HG03095 (cell line): ENCODE results near the gene SRC.

Experiments used
- ATAC-seq: cut with Tn5 transposase; IDR thresholded peaks from one replicate; pipeline ENCODE4 v1.9.1; 2021; ENCODE audit warnings: moderate library complexity; ENCODE audit not compliant: unreplicated experiment

The SRC gene

GRCh38 chr20:37380864-37381579 is 35.1 kb downstream of the SRC start:
- ATAC-seq = no peak

DNA sequence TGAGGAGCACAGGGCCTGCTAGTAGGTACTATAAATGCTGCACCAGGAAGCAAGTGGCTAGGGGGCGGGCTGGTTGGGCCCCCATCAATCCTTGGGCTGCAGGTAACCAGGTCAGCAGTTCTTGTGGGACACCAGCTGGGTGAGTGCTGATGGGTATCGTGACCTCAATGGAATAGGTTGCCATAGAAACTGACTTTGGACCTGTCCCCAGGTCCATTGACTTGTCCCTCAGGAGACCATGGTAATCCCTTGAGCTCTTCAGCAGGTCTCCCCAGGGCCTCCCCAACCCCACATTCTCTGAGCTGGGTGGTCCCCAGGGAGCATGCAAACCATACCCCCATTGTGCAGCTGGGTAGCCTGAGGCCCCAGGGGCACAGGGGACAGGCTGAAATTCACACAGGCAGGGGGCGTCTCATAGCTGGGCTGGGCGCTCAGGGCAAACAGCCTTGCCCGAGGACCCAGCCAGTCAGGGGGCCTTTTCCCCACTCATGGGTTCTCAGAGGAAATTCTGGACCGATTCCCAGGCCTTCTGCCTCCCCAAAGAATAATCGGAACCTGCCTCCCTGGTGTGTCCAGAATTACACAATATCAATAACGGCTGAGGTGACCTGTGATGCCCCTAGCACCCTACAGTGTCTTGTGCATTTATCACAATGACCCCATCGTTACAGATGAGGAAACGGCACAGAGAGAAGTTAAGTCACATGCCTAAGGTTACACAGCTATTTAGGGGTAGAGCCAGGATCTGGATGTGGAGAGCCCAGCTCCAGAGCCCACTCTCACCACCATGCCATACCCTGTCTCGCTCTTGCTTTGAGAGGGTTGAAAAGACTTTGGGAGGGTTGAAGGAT is 35.9 kb downstream of the SRC start:
- ATAC-seq = no peak

DNA sequence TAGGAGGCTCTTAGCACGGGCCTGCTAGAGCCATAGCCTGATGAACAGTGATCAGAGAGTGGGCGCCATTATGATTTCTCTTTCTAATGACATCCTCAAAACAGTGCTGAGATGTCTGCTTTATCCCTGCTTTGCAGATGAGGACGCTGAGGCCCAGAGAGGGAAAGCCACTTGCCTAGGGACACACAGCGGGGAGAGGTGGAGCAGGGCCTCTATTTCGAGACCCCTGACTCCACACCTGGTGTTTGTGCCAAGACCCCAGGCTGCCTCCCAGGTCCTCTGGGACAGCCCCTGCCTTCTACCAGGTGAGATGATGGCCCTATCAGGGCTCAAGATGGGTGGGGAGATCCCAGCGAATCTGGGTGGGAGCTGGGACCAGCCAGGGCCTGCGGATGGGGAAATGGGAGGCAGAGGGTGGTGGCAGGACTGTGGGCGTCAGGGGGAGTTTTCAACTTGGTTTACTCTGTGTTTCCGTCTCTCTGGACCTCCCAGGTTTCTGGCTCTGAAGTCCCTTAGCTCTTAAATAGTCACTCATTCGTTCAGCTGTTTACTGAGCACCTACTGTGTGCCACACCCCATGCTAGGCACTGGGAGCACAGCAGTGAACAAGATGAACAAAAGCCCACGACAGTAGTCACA is 36.7 kb downstream of the SRC start:
- ATAC-seq = no peak

- no peak for ATAC-seq
Observed at GRCh38 chr20:37383229-37383989, 37.5 kb downstream of the SRC start.

GRCh38 chr20:37384683-37385174 is 38.8 kb downstream of the SRC start:
- no peak for ATAC-seq

DNA sequence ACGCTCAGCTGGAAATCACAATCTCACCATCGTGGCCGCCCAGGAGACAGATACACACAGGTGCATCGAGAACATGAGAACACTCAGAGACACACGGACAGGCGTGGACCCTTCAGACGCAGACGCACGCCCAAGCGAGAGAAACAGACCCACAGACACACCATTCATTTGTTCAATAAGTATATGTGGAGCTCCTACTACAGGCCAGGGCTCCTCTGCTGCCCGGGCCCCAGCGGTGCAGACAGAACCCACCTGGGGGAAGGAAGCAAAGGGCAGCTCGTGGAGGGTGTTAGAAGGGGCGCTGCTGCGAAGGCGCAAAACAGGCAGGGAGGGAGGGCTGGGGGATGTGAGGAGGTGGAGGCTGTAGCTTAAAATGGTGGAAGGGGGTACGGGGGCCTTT is 39.2 kb downstream of the SRC start:
- ATAC-seq = no peak

GRCh38 chr20:37385659-37386504 is 39.9 kb downstream of the SRC start:
- no peak for ATAC-seq

GRCh38 chr20:37386505-37387251 is 40.7 kb downstream of the SRC start:
- ATAC-seq = no peak

DNA sequence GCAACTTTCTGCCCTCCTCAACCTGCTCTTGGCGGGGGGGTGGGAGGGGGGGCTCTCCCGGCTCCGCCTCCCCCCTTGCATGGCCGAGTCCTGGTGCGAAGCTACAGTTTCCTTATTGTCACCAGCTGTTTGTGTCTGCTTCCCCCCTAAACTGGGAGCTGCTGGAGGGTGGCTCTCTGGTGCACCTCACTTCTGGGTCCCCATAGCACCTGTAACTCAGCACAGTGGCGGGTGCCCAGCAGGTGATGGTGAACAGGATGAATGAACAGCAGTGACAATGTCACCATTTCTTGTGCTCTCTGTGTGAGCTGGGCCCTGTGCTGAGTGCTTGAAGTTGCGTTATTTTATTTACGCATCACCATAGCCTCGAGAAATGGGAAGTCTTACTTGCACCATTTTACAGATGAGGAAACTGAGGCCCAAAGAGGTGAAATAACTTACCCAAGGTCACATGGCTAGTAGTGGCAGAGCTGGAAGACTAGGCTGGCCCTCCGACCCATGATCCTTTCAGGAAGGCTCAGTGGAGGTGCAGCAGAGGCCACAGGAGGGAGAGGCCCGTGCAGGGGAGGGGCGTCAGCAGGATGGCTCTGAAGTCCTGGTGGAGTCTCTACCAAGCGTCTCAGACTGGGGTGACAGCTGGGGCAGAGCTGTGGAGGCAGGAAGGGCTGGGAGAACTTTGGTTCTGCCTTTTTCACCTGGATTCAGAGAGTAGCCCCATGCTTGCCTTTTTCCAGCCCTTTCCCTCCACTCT is 41.8 kb downstream of the SRC start:
- no peak for ATAC-seq

GRCh38 chr20:37388831-37389230 is 42.9 kb downstream of the SRC start:
- ATAC-seq = no peak

GRCh38 chr20:37389241-37389747 is 43.4 kb downstream of the SRC start:
- ATAC-seq = no peak

DNA sequence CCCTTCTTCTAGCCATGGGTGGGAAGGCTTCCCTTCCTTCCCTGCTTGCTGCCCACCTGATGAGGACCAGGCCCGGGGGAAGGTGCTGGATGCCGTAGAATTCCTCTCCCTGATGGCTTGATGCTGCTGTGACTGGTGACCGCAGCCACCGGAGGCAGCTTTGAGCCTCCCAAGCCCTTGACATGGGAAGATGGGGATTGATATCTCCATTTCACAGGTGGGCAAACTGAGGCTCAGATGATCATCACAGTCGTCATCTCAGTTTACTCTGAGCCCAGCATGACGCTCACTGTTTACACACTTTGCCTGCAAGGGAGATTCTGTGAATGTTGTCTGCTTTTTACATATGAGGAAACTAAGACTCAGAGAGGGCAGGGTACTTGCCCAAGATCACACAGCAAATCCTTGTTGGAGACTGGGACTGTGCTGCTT is 43.9 kb downstream of the SRC start:
- no peak for ATAC-seq

GRCh38 chr20:37390503-37390890 is 44.6 kb downstream of the SRC start:
- ATAC-seq = no peak

GRCh38 chr20:37390891-37391525 is 45.1 kb downstream of the SRC start:
- no peak for ATAC-seq

DNA sequence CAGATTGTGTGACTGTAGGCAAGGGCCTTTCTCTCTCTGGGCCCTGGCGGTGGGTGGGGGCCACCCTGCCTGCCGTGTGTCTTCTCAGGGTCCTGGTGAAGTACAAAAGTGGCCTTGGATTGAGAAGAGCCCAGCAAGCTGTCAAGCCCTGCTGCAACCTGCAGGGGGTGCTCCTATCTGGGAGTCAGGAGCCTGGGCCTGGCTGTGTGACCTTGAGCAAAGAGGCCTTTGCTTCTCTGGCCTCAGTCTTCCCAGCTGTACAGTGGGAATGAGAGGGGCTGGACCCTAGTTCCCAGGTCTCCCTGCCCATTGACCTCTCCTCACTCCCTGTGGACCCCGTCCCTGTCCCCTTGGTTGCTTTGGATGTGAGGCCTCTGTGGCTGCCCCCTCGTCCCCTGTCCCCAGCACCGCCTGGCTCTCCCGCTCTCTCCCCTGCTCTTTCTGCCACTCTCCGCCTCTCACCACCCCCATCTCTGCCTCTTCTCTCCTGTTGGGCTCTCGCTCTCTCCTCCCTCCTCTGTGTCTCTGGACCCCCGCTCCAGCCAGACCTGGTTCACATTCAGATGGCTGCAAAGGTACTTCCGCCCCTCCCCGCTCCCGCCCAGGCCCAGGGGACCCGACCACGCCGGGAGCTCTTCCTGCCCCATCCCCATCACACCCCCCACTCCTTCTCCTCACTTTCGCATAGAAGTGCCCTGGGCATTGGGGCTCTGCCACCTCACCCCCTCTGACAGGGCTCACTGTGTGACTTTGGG is 46.7 kb downstream of the SRC start:
- no peak for ATAC-seq

DNA sequence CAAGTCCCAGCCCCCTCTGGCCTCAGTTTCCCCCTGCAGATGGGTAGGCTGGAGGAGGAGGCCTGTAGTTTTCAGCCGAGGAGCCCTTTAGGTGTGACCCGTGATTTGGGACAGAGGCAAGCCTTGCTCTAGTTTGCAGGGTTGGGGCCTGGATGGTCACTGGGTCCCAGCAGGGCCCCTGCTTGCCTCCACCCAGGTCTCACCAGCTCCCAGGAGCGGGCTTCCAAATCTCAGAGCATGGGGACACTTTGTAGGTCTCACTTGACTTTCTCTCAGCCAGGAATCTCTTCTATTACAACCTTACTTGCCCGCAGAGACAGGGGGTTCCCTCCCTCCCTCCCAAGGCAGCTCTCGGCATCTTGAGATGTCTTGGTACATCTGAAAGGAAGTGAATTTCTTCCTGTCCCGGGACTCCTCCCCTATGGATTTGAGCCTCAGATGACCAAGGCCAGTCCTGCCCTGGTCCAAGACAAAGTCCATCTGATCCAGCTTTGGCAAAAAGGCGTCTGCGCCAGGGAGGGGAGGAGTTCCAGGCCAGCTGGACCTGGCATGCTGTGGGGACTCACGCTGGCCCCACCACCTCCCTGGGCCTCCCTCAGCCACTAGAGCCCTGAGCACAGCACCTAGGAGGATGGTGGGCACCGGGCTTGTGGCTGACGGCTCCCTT is 47.4 kb downstream of the SRC start:
- ATAC-seq = no peak
